Right hindlimb (tissue), 1 donor: Measurements from ENCODE around the gene DOHH.

ENCODE experiments used
- DNase-seq: peaks from one replicate; pipeline ENCODE4 v3.0.0-alpha.2; 2018

Gene DOHH

GRCh38 chr19:3499738-3500428 lies 591 bp downstream of the DOHH start:
- DNase-seq, result no peak

GRCh38 chr19:3497757-3498520 lies 2.5 kb downstream of the DOHH start:
- DNase-seq, result no peak

GRCh38 chr19:3496392-3497273 lies 3.8 kb downstream of the DOHH start:
- DNase-seq, result no peak

- DNase-seq, result no peak
Observed at GRCh38 chr19:3494559-3494958, 5.9 kb downstream of the DOHH start.

- no peak for DNase-seq
Observed at GRCh38 chr19:3494051-3494450, 6.4 kb downstream of the DOHH start.

GRCh38 chr19:3493651-3494050 lies 6.8 kb downstream of the DOHH start:
- no peak for DNase-seq

GRCh38 chr19:3492919-3493318 lies 7.6 kb downstream of the DOHH start:
- no peak for DNase-seq

- DNase-seq, result no peak
Observed at GRCh38 chr19:3492131-3492839, 8.2 kb downstream of the DOHH start.

GRCh38 chr19:3491396-3492119 lies 8.9 kb downstream of the DOHH start:
- DNase-seq, result no peak

- DNase-seq, result no peak
Observed at GRCh38 chr19:3483226-3483628, 17.2 kb downstream of the DOHH start, which contains the start of gene SMIM44. SMIM44 (minus strand) TSS chr19:3483441; CDS start chr19:3483403, 38 bp downstream.

- no peak for DNase-seq
Observed at GRCh38 chr19:3482507-3483225, 17.8 kb downstream of the DOHH start.

GRCh38 chr19:3481241-3482090 lies 19.0 kb downstream of the DOHH start:
- DNase-seq, result no peak

- DNase-seq, result no peak
Observed at GRCh38 chr19:3480383-3481091, 19.9 kb downstream of the DOHH start, which contains the start of gene SMIM24. SMIM24 (minus strand) TSS chr19:3480525; CDS start chr19:3480463, 62 bp downstream.

- DNase-seq, result no peak
Observed at GRCh38 chr19:3479834-3480215, 20.6 kb downstream of the DOHH start.

GRCh38 chr19:3479177-3479833 lies 21.2 kb downstream of the DOHH start:
- no peak for DNase-seq

GRCh38 chr19:3478409-3479176 lies 21.9 kb downstream of the DOHH start:
- DNase-seq, result no peak

- no peak for DNase-seq
Observed at GRCh38 chr19:3477951-3478350, 22.5 kb downstream of the DOHH start.

- DNase-seq, result no peak
Observed at GRCh38 chr19:3477506-3477905, 23.0 kb downstream of the DOHH start.
